HG02943 (cell line): ENCODE results near the gene ZNF516.

Source experiments
- ATAC-seq: cut with Tn5 transposase; IDR thresholded peaks from one replicate; pipeline ENCODE4 v1.9.1; 2021; ENCODE audit warnings: mild to moderate bottlenecking, low read depth, moderate library complexity; ENCODE audit not compliant: unreplicated experiment

ZNF516 gene

GRCh38 chr18:76350134-76351025 lies 144.7 kb downstream of the ZNF516 start:
- ATAC-seq, result no peak

- peak; percentile 66 for ATAC-seq
Observed at GRCh38 chr18:76349067-76349715, 145.9 kb downstream of the ZNF516 start.

DNA sequence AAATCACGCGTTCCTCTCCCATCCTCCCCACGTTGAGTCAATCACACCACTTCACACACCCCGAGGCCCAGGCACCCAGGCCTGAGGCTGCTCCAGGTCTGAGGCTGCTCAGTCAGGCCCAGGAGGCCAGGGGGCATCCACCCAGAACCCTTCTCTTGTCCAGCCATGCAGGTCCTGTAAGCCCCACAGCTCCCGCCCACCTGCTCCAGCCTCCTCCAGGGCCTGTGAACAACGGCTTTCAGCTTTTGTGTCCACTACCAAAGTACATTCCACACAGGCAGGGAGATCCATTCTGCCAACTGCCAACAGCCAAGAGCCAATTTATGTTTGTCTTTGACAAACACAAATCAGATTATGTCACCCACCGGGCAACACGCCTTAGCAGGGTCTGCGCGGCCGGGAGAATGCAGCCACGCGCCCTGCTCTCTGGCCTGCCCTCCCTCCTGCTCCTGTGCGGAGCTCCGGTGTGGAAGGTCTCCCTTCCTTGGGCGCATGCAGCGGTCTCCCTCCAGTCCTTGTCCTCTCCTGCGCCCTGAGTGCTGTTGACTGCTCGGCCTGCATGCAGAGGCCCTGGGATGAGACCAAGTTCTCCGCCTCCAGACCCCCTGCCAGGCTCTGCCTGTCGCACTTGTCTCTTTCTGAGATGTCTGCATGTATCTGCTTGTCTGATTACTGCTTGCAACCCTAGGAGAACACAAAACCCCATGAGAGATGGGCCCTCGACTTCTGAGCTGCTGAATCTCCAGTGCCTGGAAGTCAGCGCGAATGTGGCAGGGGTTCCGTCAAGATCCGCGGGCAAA lies 146.6 kb downstream of the ZNF516 start:
- ATAC-seq, result no peak

DNA sequence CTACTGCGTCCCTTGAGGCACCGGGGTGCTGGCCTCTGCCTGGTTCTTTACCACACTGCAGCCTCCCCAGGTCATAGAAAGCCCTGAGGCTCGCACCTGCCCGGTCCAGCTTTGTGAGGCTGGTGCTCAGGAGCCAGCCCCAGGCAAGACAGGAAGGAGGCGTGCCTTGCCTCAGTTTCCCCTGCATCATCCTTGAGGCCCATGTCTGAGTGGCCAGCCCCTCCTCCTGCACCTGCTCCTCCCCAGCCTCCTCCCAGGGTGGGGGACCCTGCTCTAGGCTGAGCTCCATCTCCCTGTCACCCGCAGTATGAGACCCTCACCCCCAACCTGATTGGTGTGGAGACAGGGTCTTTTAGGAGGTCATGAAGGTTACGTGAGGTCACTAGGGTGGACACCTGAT lies 147.7 kb downstream of the ZNF516 start:
- no peak for ATAC-seq

DNA sequence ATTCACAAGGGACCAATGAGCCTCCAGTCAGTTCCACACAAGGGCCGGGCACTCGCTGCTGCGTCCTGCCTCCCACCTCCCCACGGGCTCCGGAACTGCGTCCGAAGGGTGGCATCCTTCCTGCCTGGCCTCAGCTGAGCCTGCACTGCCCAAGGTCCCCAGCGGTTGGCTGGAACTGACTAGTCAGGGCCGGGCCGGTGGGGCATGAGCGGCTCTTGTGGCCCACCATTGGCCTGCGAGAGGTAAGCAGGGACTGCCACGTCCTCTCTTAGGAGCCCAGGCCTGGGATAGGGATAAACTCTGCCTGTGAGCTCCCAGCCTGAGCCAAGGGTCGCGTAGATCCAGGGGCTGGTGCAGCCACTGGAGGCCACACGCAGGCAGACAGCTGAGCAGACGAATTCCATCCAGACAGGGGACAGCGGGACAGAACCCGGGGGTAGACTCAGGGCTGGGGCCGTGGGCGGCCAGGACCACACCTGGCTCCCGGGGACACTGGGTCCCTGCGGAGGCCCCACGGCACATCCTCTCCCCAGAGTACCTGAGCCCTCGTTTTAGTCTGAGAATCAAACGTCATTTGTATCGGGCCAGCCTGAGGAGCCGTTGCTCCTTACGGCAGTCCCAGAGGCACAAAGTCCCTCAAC lies 148.4 kb downstream of the ZNF516 start:
- no peak for ATAC-seq

- ATAC-seq, result no peak
Observed at GRCh38 chr18:76345901-76346300, 149.1 kb downstream of the ZNF516 start.

DNA sequence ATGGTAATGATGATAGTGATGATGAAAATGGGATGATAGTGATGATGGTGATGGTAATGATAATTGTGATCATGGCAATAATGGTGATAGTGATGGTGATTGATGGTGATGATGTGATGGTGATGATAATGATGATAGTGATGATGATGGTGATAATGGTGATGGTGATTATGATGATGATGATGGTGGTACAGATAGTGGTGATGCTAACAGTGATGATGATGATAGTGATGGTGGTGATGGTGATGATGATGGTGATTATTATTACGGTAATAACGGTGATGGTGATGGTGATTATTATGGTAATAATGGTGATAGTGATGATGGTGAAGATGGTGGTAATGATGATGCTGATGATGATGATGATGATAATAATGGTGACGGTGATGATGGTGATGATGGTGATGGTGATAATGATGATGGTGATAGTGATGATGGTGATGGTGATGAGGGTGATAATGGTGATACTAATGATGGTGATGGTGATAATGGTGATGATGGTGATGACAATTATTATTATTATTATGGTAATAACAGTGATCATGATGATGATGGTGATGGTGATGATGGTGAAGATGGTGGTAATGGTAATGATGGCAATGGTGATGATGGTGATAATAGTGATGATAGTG lies 151.0 kb downstream of the ZNF516 start:
- no peak for ATAC-seq

GRCh38 chr18:76340410-76340809 lies 154.6 kb downstream of the ZNF516 start:
- no peak for ATAC-seq

DNA sequence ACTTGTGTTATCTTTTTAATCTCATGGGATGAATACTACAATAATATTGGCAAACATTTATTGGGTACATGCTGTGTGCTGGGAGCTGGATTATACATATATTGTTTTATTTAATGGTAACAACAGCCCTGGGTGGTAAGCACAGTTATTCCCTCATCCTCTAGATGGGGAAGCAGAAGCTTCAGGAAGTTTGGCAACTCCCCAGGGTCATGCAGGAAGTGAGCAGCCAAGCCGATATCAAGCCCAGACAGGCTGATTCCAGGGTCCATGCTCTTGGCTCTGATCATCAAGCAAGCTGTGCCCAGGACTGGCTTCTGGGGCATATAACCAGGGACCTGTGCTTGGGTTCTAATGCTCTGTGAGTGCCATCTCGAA lies 155.8 kb downstream of the ZNF516 start:
- ATAC-seq, result no peak

DNA sequence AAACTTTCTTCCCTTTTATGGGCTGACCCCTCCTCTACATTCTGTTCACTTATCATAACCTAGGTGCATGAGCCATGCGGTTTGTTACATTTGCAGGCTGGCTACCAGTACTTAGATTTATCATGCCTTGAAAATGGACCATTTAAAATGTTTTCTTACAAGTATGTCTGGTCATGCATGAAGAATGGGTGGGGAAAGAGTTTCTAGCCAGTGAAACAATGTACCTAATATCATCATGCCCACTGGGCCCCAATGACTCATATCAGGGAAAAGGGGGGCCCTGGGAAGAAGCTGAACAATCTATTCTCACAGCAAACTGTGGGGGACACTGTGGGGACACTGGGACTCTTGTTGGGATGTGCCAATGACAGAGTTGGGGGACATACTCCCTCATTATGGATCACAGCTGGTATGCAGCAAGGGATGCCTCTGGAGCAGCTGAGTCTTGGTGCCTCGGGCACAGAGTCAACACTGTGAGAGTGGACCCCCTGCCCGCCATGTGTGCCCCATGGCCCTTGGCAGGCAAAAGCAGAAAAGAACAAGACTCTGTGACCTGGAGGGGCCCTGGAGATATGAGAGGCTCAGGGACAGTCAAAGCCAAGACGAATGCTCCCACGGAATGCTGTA lies 156.3 kb downstream of the ZNF516 start:
- no peak for ATAC-seq

GRCh38 chr18:76338088-76338487 lies 157.0 kb downstream of the ZNF516 start:
- no peak for ATAC-seq

DNA sequence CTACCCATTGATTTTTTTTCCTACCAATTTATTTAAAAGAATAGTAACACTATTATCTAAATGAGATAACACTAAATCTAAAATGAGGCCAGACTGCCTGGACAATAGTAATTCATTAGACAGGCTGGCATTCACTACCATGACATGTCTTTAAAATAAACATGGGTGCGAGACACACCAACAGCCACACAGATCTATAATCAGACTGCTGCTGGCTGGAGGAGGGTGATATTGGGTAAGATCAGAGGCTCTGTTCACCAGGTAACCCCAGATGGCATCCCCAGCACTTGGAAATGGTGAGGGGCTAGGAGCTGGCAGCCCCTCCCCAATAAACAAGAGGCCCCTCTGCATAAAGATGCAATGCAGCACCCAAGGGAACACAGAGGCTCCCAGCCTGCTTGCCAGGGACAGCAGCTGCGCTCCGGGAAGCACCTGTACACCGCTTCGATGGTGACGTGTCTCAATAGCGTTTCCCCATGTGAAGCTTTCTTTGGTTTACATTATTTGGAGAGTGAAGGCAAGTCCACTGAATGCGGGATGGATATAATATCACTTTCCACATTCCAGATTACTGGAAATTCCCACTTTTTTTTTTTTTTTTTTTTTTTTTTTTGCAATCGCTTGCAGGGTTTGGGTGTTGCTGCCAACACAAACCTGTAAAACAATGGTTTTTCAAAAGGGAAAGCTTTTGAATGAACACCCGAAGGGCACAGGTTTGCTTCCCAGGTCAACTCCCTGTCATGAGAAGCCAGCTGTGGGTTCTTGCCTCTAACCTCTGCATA lies 159.0 kb downstream of the ZNF516 start:
- no peak for ATAC-seq

- no peak for ATAC-seq
Observed at GRCh38 chr18:76328140-76328539, 166.9 kb downstream of the ZNF516 start.

- no peak for ATAC-seq
Observed at GRCh38 chr18:76323891-76324290, 171.2 kb downstream of the ZNF516 start.

GRCh38 chr18:76322686-76323085 lies 172.4 kb downstream of the ZNF516 start:
- ATAC-seq, result no peak

- no peak for ATAC-seq
Observed at GRCh38 chr18:76319366-76319765, 175.7 kb downstream of the ZNF516 start.

DNA sequence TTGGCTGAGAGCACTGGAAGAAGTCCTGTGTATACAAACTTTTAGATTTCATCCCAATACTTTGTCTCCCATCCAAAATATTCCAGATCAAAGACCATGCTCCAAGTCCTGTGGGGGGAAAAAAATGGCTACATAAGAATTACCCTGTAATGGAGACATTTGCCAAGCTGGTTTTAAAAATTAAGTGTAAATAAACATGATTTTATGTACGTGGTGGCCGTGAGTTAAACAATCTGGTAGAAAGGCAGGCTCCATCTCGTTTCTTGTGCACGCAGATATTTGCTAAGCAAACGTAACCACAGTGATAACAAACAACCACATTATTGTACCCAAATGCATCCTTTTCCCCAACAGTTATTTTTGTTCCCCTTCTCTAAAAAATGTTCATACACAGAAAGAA lies 176.4 kb downstream of the ZNF516 start:
- no peak for ATAC-seq

DNA sequence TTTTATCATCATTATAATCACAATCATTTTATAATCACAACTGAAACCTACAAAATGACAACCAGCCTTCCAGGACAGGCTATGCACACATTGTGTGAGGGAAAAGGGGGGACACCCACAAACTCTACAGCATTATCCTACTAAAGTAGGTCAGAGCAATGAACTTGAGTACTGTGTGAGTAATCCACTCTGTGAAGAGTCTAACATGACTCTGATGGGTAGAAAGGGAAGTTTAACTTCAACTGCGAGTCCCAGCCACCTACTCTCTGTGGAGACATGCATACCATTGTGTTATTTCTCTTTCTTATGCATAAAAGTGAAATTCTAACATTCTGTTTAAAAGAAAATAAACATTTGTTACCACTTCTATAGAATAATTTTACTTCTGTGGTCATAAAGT lies 177.9 kb downstream of the ZNF516 start:
- no peak for ATAC-seq

DNA sequence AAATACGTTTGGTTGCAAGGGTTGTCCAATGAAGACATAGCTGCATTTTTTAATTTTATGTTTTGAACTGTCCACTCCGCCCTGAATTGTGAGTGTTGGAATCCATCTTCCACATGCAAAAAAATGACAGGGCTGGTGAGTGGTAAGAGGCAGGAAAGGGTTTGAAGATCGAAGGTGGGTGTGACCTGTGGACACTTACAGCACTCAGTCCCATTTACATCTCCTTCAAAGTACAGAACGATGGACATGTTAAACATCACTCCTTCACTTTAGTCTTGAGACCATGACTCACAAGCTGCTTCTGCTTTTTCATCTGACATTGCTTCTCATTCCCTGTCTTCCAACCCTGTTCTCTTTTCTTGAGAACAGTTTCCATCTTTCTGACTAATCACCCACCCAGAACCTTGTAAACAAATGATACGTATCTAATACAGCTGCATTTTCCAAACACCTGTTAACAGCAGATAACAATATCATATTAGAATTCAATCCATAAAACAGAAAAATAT lies 179.3 kb downstream of the ZNF516 start:
- no peak for ATAC-seq
